Retinal pigment epithelial cell (primary cell): ENCODE data around the gene ZIC2.
"Not testable (repeated sequence)": the region's sequence is repeated elsewhere in the genome, so short reads cannot be mapped to it uniquely, and the experiment has no call there.

ENCODE experiments used
- DNase-seq: peaks from one replicate; pipeline ENCODE4 v3.0.0-alpha.2; 2010; ENCODE audit warnings: low read depth
- H3K4me3 ChIP-seq: 2 replicates; pipeline ENCODE4 v1.5.1; 2011; ENCODE audit warnings: mild to moderate bottlenecking, low read length, control low read depth, moderate library complexity
- CTCF ChIP-seq: conservative IDR thresholded peaks from 2 replicates; pipeline ENCODE4 v1.5.1; 2011; ENCODE audit warnings: low read depth, low read length, control low read depth, inconsistent platforms

The ZIC2 gene

GRCh38 chr13:99944606-99945005, 37.0 kb upstream of the ZIC2 start:
- no peak for TF ChIP-seq CTCF
- DNase-seq = no peak
- H3K4me3 ChIP-seq = no peak overlapping the region

DNA sequence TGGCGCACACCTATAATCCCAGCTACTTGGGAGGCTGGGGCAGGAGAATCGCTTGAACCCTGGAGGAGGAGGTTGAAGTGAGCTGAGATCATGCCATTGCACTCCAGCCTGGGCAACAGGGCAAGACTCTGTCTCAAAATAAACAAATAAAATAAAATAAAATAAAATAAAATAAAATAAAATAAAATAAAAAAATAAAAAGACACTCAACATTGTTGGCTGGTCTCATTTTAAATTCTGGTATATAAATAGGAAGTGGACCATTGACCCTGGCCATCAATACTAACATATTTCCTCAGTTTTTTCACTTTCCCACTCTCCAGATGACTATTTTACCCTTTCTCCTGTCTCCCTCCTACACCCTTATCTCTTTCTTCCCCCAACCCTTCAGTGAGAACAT, 36.1 kb upstream of the ZIC2 start:
- not testable (repeated sequence) for DNase-seq, H3K4me3 ChIP-seq

DNA sequence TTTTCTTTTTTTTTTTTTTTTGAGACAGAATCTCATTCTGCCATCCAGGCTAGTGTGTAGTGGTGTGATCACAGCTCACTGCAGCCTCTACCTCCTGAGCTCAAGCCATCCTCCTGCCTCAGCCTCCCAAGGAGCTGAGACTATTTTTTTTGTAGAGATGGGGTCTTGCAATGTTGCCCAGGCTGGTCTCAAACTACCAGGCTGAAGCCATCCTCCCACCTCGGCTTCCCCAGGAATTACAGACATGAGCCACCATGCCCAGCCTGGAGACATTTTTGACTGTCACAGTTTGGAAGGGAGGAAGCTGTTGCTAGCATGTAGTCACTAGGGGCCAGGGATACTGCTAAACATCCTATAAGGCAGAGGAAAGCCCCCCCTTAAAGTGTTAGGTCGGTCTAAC, 33.9 kb upstream of the ZIC2 start:
- TF ChIP-seq CTCF = no peak
- DNase-seq = no peak
- no peak overlapping the region for H3K4me3 ChIP-seq

GRCh38 chr13:99948411-99948810, 33.2 kb upstream of the ZIC2 start:
- no peak for TF ChIP-seq CTCF
- H3K4me3 ChIP-seq = no peak overlapping the region
- DNase-seq = no peak

GRCh38 chr13:99948907-99949678, 32.5 kb upstream of the ZIC2 start:
- H3K4me3 ChIP-seq = no peak overlapping the region
- no peak for TF ChIP-seq CTCF
- DNase-seq = no peak

GRCh38 chr13:99949679-99950413, 31.7 kb upstream of the ZIC2 start:
- no peak for TF ChIP-seq CTCF
- DNase-seq = no peak
- H3K4me3 ChIP-seq = no peak overlapping the region

GRCh38 chr13:99951666-99952065, 29.9 kb upstream of the ZIC2 start:
- H3K4me3 ChIP-seq, DNase-seq: not testable (repeated sequence)

- TF ChIP-seq CTCF = no peak
- no peak overlapping the region for H3K4me3 ChIP-seq
- no peak for DNase-seq
Observed at GRCh38 chr13:99953138-99953755, 28.3 kb upstream of the ZIC2 start.
